GM18517 (cell line): ENCODE data around the gene KDM6A.
"Not testable (repeated sequence)": the region's sequence is repeated elsewhere in the genome, so short reads cannot be mapped to it uniquely, and the experiment has no call there.

Experiments
- ATAC-seq: cut with Tn5 transposase; IDR thresholded peaks from one replicate; pipeline ENCODE4 v1.9.1; 2021; ENCODE audit warnings: mild to moderate bottlenecking, moderate library complexity; ENCODE audit not compliant: unreplicated experiment

The KDM6A gene

DNA sequence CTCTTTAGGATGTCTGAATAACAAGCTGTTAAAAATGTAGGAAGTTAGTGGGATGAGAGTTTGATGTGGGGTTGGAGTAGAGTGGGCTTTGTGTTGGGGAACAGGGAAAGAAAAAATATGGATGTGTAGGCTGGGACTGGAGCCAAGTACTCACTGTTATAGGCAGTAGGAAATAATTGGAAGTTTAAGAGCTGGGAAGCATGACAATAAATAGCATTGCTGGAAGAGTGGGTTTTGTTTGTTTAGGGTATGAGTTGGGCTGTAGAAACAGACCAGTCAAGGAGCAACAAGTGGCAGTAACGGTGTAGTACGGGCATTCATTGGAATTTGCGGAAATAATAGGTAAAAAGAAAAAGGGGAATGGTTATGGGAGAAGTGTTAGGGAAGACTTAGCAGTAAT lies 81.6 kb downstream of the KDM6A start:
- no peak for ATAC-seq

- no peak for ATAC-seq
Measured at GRCh38 chrX:44957848-44958247, 84.9 kb downstream of the KDM6A start.

- no peak for ATAC-seq
Measured at GRCh38 chrX:44958480-44958879, 85.5 kb downstream of the KDM6A start.

DNA sequence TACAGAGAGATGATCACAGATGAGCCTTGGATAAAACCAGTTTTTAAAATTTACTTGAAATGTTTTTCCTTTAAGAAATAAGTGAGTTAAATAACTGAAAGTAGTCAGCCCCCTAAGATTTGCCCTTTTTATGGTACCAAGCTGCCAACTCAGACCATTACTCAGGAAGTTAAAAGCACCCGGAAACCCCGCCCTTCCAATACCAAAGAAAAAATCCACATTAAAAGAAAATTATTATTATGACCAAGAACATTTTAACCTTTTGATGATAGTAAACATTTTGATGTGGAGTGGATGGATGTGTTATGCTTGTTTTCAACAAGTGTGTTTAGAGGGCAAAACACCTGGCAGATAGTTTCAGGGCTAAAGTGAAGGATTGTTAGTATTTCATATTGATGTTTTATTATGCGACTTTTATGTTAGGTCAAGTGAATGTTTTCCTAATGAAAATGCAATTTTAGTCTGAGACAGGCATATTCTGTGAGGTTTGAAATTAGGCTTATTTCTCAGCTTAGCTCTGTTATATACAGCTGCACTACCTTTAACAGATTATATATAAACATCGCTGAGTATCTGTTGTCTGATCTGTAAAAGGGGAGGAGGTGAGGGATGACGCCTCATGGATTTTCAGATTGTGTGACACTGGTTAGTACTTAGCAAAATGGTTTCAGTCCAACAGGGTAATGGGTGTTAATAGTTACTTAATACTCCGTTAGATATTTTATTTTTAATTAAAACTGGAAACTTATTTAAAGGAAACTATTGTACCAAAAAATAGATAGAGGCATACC lies 89.0 kb downstream of the KDM6A start:
- ATAC-seq, result no peak

- no peak for ATAC-seq
Measured at GRCh38 chrX:44962944-44963343, 90.0 kb downstream of the KDM6A start.

GRCh38 chrX:44967221-44967620 lies 94.2 kb downstream of the KDM6A start:
- no peak for ATAC-seq

DNA sequence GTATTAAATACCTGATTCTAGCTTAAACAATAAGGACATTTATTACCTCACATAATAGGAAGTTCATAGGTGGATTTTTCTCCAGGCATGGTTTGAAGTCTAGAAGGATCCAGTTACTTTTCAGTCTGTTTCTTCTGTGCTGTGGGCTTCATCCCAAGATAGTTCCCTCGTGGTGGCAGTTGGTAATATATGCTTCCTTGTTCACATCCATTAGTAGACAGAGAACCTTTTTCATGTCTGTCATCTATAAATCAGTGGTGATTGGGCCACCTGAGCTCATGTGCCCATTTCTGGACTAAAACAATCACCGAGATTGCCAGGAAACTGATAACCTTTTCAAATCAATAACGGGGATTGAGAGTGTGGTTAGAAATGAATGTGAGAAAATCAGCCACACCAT lies 97.7 kb downstream of the KDM6A start:
- ATAC-seq, result no peak

DNA sequence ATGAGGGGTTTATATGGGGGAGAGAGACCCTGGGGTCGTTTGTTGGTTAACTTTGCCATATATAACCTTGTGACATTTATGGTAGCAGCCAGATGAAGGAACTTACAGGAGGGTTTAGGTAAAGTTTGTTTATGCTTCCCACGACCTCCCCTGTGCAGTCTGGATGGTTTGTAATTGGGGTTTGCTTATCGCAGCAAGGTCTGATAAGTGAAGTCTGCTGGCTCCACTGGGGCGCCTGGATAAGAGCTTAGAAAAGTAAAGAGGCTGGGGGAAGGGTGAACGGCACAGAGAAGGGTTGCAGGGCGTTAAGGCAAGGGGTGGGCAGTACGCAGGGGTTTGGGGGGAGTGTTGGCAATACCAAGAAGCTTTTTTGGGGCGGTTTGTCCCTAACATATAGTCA lies 98.7 kb downstream of the KDM6A start:
- no peak for ATAC-seq

DNA sequence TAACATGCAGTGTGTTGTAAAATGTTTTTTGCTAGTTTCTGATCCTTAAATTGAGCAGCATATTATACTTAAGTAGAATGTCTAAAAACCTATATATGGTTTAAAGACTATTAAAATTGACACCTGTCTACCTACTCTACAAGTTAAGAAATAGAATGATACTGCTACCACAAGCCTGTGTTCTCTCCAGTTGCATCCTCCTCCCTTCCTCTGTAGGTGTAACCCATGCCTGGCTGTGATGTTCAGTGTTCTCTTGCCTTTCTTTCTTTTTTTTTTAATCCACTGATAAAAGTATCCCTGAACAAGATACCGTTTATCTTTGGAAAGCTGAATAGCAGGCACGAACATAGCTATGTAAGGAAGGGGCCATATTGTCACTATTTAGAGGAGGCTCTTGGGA lies 99.1 kb downstream of the KDM6A start:
- no peak for ATAC-seq

DNA sequence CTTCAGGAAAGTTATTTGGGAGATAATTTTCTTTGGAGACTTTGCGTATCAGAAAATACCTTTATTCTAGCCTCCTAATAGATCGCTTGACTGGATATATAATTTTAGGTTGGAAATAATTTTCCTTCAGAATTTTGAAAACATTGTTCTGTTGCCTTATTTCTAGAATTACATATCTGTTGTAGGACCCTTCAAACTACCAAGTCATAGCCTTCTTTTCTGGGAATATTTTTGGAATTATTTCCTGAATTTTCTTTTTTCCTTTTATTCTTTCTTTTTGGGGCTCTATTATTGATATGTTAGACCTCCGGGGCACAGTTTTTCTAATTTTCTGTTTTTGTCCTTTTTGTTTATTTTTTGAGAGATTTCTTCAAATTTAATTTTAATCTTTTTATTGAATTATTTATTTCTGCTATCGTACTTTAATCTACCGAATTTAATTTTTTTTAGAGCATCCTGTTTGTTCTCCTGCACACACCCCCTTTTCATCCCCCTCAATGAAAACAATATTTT lies 100.5 kb downstream of the KDM6A start:
- ATAC-seq, result no peak

DNA sequence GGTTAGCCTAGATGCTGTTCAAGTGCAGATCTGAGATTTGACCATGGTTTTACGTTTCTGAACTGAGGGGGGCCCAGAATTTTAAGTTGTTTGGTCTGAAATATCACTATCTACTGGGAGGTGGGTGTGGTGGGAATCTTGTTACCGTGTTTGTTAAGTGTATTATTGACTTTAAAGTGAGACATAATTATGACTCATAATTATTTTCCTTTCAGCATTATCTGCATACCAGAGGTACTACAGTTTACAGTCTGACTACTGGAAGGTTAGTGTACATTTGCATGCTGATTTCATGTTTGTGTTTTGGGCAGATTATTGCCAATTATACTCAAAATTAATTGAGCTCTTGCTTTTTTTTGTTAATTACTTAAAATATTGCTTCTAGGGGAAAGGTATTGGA lies 101.5 kb downstream of the KDM6A start:
- no peak for ATAC-seq

DNA sequence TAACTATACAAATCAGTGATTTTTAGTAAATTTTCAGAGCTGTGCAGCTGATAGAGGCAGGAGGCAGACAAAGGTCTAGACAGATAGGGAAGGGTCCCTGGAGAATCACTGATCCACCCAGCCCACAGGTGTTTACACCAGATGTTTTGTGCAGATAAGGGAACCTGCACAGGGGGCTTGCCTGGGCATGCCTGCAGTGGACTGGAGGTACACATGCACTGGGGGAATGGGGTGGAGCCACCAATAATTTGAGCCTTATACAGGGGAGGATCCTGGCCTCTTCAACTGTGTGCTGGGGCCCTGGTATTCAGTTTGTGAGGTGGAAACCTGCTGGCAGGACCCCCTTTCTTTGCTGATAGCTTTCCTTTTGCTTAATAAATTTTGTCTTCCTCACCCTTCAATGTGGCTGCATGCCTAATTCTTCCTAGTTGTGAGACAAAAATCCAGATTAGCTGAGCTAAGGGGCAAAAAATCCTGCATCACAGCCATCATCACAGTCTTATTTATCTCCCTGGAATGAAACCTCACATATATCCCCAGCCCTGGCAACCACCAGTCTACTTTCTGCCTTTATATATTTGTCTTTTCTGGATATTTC lies 102.8 kb downstream of the KDM6A start:
- ATAC-seq, result no peak

DNA sequence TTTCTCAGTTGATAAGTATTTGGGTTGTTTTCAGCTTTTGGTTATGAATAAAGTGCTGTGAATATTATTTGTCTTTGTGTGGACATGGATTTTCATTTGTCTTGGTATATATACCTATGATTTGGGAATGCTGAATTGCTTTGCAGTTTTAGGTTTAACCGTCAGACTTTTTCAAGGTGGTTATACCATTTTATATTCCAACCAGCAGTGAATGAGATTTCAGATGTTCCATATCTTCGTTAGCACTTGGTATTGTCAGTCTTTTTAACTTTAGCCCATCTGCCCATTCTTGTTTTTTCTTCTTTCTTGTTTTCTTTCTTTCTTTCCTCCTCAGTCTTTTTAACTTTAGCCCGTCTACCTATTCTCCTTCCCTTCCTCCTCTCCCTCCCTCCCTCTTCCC lies 106.0 kb downstream of the KDM6A start:
- ATAC-seq, result no peak

DNA sequence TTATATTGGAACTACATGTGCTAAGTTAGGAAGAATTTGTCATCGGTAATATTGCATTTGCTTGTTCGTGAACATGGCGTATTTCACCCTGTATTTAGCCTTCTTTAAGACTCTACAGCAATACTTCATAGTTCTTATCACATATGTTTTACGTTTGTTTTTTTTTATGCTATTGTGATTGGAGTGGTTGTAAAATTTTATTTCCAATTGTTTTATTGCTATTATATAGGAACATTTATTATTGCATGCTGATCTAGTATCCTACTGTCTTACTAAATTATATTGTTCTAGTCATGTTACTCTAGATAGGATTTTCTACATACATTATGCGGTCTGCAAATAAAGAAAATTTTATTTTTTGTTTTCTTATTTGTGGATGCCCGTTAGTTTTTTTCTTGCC lies 107.4 kb downstream of the KDM6A start:
- no peak for ATAC-seq

DNA sequence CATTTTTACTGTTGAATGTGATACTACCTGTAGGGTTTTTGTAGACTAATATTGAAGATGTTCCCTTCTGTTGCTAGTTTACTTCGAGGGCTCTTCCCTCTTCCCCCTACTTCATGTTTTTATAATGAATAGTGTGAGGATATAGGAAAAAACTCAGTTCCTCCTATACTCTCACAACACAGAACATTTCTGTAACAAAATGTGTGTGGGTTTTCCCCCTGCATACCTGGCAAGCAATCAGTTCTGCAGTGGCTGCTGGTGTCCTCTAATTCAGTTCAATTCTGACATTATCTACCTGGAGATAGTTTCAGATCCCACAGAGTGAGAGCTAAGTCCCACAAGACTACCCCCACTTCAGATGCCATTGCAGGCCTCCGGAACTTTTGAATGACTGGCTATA lies 107.9 kb downstream of the KDM6A start:
- ATAC-seq, result no peak

GRCh38 chrX:44989995-44990770 lies 117.2 kb downstream of the KDM6A start:
- no peak for ATAC-seq

GRCh38 chrX:44992775-44993174 lies 119.8 kb downstream of the KDM6A start:
- no peak for ATAC-seq

DNA sequence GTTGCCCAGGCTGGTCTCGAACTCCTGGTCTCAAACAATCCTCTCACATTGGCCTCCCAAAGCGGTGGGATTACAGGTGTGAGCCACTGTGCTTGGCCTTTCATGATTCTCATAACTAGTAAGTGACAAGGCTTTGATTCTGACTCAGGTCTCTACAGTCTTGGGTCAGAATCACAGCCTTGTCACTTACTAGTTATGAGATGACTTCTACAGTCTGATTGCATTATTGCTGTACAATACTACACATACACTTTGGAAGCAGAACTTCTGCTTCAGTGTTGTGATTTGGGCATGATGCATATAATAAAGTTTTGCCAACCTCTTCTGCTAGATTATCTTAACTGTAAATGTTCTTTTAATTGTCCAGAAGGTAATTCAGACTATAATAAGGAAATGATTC lies 123.3 kb downstream of the KDM6A start:
- ATAC-seq, result no peak

- ATAC-seq, result no peak
Measured at GRCh38 chrX:44997282-44997812, 124.4 kb downstream of the KDM6A start.

DNA sequence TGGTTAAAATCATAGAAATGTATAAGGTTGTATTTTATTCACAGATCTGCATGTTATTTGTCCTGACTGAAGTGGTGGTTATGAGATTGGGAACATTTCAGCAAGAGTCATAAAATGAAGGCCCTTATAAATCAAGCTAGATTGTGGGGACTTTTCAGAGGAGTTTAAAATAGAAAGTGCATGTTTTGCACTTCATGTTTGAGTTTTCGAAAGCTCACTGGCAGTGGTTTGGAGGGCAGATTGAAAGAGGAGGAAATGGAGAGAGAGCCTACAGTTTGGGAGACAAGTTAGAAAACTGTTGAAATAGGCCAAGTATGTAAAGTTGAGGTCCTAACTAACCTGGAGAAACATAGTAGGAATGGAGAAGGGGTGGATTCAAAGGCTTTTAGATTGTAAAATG lies 124.9 kb downstream of the KDM6A start:
- no peak for ATAC-seq

GRCh38 chrX:44999237-44999636 lies 126.2 kb downstream of the KDM6A start:
- ATAC-seq, result not testable (repeated sequence)

- not testable (repeated sequence) for ATAC-seq
Measured at GRCh38 chrX:44999872-45000271, 126.9 kb downstream of the KDM6A start.
